Stimulated activated CD8-positive, alpha-beta memory T cell treated with anti-CD3 and anti-CD28 coated beads, Interleukin-15, amount 100 ng/mL, for 4 hours (primary cell): ENCODE results near the gene ARHGEF4.
A peak's percentile ranks its signal among the peaks of the same experiment; 100 is the strongest.

ENCODE experiments used
- DNase-seq, 2 donors: peaks; one replicate each; pipeline ENCODE4 v3.0.0-alpha.2; 2020; ENCODE audit warnings: low read depth in 2 of 2

The ARHGEF4 gene

DNA sequence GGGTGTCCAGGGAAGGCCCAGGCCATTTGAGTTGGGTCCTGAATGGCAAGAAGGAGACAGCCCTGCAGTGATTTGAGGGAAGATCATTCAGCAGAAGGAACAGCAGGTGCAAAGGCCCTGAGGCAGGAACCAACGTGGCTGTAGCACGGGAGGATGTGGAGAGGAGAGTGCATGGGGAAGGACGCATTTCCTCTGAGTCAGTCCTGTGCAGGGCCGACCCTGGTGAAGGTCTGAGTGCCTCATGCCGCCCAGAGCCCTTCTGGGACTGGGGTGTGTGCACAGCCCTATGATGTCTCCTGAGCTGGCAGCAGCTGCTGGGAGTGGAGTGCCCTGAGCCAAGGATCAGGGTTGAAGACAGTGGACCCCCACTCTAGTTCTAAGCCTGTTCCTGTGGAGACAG, 17.9 kb upstream of the ARHGEF4 start:
- no peak for DNase-seq

DNA sequence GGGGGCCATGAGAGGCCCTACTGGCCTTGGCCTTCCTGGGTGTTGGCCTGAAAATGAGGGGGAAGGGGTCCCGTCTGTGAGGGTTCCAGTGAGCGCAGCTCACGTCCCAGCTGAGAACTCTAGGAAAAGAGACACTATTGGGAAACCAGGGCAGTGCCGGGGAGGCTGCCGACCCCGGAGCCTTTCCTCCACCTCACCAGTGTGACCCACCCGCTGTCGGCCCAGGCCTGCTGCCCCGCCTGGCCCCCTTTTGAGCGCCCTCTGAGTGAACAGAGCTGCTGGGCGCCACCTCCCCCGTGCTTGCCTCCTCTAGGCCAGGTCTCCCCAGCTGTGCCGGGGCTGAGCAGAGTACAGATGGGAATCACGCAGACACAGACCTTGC, 17.5 kb upstream of the ARHGEF4 start:
- no peak for DNase-seq

DNA sequence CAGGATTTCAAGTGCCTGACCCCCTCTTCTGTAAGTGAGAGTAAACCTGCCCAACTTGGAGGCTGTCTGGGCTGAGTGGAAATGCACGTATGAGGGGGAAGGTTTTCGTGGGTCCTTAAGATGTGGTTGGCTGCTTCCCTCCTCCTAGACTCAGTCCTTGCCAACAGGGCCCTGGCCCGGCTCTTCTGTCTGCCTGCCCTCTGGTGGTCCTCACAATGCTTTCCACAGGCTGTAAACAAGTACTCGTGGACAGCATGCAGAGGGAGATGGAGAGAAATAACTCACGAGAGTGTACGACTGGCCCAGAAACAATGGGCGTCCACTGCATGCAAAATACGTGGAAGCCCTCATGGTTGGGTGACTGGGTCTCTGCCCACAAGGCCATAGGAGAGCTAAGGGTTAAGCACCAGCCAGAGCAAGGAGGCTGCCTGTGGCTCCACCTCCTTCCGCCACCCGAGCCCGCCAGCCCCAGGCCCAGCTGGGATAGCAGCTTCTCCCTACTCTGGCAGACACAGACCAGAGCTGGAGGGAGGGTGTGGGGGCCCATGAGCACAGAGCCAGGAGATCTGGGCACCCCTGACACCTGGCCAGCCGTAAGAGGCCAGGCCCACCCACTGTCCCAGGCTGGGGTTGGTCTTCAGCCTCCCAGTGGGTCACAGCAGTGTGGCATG, 17.0 kb upstream of the ARHGEF4 start:
- no peak for DNase-seq

DNA sequence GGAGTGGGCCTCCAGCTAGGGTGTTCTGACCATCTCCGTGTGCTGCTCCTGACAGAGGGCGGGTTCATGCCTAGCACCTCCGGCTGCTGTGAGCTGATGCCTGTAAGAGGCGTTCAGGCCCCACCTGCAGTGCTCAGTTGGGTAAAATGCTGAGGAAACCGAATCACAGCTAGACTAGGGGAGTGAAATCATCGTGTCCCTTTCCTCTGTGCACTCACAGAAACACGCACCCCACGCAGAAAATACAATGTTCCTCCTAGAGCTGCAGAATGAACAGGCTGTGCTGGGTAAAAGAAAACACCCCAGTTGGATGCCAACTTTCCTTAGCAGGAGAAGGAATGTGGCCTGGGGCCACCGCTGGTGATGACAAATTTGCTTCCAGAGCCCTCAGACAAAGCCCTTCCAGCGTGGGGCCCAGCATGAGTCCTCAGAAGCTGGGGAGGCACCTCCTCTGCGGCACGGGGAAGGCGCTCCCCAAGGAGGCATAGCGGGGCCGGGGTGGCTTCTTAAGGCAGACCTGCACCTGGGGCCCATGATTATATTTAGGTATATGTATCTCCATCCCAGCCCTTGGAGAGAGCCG, 16.3 kb upstream of the ARHGEF4 start:
- no peak for DNase-seq

DNA sequence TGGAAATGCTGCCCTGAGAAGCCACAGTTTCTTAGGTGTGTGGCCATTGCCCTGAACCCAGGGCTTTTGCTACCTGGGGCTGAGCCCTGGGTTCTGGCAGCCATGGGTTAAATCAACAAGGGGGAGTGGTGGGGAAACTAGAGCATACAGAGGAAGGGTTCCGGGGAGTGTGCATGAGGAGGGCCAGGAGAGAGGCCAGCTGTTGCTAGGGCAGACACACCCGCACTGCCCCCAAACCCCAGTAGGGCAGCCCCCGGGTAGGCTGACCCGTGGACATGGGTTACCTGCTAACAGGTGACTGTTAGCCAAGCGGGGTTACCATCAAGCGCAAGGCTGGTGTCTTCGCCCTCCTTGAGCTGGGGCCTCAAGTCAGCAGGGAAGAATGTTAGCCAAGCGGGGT, 14.8 kb upstream of the ARHGEF4 start:
- DNase-seq = no peak

DNA sequence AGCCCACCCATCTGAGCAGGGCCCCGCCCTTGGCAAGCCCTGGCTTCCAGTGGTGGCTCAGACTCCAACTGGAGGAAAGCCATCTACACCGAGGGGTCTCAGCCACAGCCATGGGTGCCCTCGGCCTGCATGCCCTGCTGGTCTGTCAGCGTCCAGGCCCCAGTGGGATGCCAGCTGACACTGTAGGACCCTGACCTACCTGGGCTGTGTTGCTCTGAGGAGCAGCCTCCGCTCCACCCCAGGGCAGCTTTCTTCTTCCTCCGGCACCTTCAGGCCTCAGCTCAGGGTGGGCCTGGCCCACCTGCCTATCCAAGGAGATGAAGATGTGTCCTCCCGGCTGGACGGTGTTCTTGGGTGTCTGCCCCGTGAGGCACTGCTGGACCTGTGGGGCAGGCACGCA, 13.9 kb upstream of the ARHGEF4 start:
- no peak for DNase-seq

DNA sequence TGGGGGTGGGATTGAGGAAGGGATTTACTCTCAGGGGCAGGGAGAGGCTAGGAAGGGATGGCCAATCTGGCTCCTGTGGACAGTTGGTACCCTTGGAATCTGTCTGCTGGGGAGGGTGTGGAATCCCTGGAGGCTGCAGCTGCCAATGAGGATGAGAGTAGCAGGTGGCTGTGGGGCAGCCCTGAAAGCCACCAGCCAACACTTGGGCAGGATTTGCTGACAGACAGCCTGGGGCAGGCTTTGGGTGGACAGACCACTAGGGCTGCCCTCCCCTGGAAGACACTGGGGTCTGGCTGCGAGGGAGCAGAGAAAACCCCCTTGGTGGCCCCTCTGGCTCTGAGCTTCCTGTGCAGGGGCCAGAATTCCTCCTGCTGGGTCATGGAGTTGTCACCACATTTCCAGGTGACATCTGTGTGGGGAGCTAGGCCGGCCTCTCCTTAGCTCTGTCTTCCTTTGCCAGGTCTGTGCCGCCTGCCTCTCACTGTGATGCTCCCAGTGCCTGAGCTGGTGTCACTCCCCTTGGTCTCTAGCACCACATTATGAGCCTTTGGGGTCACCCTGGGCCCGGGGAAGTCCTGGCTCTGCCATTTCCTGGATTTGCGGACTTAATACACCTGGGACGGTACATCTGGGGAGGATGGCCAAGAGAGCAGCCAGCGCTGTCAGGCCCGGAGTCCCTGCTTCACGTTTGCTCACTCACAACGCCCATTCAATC, 13.4 kb upstream of the ARHGEF4 start:
- no peak for DNase-seq

DNA sequence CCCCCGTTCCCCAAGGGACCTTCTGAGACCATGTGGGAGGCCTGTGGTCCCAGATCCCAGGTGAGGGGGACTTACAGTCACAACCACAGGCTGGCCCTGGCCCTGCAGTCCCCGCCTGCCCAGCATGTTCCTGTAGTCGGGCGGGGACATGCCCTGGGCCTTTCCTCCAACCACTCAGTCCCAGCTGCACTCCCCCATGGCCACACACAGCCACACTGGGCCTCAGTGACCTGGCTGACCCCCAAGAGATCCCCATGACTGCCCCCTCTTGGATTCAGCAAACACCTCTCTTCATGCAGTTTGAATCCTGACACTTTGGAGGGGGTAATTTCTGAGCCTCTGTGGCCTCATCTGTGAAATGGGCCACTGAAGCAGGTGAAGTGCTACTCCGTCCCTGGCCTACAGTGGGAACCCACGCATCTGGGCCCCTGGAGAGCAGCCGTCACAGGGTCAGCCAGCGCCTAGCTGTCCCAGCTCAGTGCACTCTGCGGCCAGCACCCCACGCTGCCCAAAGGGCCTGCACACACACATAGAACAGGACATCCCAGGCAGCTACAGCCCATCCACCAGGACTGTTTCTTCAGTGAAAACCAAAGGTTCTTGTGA, 12.7 kb upstream of the ARHGEF4 start:
- DNase-seq = peak in 1 of 2 donors; percentile 9

DNA sequence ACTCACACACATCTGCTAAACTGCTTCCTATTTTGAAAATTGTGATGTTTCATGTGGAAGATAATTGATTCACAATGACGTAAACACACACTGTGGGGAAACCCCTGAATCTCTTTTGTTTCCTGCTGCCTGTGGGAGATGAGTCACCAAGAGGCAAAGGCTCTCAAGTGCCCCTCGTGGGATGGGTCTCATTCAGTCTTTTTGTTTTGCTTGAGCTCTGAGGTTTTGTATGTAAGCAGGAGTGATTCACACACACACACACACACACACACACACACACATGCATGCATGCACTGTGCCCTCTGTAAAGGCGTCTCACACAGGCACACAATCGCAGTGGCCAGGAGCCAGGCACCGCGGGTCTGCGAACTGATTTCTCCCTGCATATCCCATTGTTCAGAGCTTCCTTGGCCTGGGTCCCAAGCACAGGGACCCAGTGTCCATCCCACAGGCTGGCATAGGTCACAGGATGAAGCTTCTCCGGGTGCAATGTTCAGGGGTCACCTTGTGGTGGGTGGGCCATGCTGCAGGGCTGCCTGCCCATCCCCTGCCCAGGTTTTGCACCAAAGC, 12.1 kb upstream of the ARHGEF4 start:
- peak; percentile 35 to 71 for DNase-seq

DNA sequence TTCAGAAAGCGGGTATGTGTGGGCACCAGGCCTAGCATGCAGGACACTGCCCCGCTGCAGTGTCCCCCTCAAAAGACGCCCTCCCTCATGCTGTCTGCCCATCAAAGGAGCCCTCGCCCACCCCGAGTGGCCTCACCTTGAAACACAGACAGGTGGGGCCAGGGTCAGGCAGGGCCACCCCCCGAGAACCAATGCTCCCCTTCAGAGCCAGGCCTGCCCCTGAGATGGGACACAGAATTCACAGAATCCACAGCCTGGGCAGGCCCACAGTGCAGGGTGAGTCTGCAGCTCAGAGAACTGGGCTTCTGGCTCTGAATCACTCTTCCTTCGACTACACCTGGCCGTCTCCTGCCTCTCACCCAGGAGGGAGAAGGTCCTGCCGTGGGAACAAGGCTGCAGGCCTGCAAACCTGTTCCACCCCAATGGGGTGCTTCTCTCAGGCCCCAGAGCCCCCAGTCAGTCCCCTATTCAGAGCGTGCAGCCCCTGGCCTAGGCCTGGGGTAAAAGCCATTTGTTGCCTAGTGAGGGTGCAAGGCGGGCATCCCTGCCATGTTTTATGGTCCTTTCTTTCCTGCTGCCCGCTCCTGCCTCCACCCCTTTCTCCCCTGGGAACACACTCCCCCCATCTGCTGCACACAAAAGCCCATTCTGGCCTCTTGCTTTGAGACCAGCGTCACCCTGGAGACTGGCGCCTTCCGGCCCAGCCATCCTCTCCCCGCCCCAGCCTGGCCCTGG, 11.3 kb upstream of the ARHGEF4 start:
- DNase-seq = no peak

DNA sequence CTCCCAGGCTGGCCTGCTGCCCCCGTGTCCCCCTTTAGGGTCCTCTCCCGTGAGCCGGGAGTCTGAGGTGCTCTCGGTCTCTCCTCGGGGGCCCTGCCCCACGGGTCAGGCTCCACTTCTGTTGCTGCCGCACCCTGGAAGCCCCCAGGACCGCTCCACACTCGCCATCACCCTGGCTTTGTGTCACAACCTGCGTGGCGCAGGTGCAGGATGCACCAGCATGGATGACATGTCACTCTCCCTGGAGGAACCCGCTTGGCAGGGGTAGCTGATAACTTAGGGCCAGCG, 10.8 kb upstream of the ARHGEF4 start:
- DNase-seq = no peak

DNA sequence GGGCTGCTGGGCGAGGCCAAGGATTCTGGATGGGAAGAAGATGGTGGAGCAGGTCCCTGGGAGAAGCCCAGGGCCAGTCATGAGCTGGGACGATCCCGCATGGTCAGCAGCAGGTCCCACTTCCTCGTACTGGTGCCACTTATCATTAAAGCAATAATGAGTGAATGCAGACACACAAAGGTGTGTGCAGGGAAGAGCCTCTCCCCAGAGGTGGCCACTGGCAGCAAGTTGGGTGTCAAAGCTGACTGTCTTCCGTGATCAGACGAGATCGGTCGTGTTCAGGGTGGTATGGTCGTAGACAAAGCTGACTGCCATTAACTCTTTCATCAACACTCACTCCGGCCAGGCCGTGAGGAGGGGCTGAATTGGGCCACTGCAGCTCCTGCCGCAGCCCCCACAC, 10.3 kb upstream of the ARHGEF4 start:
- DNase-seq = no peak

DNA sequence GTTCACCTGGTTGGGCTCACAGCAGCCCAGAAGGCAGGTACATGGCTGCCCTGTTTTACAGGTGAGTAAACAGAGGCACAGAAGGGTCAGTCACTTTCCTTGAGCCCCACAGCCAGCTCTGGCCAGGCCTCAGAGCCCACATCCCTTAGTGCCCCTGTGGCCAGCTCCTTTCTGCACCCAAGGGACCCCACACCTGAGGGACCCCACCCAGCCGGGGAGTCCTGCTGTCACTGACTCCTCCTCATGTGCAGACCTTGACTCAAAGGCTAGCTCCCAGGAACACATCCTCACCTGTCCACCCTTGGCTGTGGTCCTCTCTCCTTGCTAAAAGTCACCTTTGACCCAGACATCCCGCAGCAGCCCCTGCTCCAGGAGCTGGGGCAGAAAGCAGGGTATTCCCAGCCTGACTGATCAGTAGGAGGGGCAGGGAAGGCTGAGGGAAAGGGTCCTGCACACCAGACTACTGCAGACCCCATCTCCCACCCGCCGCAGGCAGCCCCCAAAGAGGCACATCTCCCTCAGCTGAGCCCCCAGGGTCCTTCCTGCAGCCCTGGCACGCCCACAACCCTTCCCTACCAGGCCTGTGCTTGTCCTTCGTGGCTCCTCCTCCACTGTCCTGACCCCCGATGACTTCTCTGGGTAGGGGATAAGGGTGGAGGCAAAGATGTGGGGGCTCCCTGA, 9.8 kb upstream of the ARHGEF4 start:
- DNase-seq = no peak

DNA sequence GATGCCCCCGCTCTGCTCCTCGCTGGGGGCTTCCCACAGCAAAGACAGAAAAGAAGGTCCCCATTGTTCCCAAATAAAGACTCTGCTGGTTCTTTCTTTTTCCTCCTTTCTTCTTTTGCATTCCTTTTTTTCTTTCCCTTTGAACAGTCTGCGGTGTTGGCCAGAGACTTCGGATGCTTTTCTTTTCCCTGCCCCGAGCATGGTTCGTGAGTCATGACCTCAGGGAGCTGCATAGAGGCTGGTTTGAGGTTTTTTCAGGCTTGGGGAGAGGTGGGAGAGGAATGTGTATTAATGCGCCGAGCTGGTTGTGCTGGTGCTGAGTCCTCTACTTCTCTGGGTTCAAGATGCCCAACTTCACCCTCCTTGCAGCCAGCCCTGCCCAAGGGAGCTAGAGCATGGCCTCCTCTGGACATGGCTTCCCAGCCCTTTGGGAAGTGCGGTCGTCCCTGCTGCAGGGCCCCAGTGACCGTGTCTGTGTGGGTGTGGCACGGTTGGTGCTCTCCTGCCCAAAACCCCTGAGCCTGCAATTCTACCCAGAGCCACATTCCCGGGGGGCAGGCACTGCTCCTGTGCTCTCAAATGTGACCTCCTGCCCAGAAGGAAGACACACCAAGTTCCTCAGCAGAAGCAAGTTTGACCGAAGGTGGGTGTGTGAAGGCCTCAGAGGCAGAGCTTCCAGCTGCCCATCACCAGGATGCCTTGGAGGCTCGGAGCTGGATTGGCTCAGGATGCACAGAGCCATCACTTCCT, 9.0 kb upstream of the ARHGEF4 start:
- DNase-seq = no peak

DNA sequence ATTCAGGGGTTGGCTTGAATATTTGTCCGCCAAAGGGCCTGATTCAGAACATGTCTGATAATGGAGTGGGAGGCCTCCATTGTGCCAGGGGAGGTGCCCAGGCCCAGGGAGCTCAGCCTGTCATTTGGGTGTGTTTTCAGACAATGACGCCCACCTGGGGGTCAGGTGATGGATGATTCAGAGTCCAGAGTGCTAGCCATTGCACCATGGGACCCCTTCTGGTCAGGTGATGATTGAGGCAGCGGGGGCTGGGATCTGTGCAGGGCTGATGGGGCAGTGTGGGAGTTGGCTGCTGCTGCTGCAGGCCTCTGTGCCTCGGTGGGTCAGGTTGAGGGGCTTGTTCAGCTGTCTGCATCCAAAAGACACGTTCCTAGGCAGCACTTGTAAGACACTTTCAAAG, 8.3 kb upstream of the ARHGEF4 start:
- no peak for DNase-seq

DNA sequence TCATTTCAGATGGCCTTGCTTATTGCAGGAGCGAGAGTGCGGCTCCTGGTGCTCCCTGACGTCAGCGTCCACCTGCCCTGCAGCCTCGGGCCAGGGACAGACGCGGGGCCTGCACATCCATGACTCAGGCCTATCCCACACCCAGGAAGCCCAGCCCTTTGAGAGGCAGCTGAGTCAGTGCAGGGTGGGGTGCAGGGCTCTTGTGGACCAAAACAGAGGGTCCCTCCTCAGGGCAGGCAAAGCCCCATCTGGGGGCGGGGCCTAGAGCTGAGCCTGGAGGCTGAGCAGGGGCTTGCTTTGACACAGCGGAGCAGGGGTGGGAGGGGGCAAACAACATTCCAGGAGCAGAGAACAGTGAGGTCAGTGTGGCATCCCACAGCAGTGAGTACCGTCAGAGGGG, 7.7 kb upstream of the ARHGEF4 start:
- DNase-seq = no peak

DNA sequence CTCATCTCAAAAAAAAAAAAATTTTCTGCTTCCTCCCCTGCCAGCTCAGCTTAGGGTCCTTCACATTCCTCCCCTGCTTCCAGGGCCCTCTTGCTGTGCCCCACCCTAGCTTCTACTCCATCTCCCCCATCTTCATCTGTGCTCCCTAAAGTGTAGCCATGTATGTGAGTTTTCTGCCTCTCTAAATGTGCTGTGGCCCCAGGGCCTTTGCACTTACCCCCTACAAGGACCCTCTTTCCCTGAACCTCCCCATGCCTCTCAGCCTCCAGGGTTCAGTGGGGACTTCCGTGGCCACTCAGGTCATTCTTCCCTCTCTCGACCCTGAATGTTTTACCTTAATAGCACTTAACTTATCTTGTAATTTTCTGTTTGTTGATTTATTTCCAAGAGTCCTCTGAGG, 6.2 kb upstream of the ARHGEF4 start:
- no peak for DNase-seq

DNA sequence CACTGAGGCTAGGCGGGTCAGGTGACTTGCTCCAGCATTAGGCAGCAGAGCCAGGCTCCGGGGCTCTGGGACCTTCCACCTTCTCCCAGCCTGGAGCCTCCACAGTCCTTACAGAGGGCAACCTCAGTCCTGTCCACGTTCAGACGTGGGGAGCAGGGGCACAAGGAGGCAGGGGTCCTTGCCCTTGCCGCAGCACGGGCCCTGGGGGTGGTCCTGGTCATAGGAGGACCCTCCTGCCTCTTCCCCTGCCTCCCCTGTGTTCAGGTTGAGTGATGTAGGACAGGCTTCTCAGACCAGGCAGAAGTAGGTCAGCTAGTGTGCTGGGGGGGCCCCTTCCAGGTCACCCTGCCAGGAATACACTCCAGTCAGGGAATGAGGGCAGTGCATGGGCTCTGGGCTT, 5.4 kb upstream of the ARHGEF4 start:
- DNase-seq = no peak

DNA sequence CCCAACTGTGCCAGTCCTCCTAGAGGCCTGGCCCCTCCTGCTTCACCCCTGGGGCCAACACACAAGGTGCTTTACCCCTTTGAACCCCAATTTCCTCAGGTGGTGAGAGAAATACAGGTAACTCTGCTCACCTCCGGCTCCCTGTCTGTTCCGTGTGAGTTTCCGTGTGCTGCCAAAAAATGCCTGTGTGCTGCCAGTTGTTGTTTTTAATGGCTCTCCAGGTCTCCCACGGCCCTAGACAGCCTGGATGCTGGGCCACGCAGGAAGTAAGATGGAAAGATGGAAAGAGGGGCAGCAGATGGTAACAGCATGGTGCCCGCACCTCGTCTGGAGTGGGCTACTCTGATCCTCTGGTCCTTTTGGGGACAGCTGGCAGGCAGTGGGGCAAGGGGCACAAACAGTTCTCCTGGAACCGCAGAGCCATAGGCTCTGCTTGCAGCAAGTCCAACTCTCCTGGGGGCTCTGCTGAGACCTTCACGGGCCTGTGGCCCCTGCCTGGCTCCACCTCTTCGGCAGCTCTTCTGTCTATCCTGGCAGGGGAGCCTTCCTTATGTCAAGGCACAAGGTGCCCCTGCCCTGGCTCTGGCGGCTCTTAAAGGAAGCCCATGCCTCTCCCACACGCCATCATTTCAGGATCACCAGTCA, 4.3 kb upstream of the ARHGEF4 start:
- DNase-seq = no peak
